G401 (cell line): Measurements from ENCODE around the gene PDE1C. TPM values are rescaled to one million over a fixed set of nuclear protein-coding genes. Genes with fewer than 3 reads are reported as not detected.

Source experiments
- DNase-seq: peaks from one replicate; pipeline ENCODE4 v3.0.0-alpha.2; 2015; ENCODE audit warnings: low spot score
- in situ Hi-C: cut with HindIII; loops from 2 replicates; pipeline ENCODE4 v1.10.0; 2016; ENCODE audit warnings: low sequenced_read_pairs, mixed read lengths
- total RNA-seq: library from RNA; depleted of rRNA; stranded (reverse); fragments of >200 nt; shearing (Covaris generic); gene quantifications from 2 replicates; pipeline ENCODE4 v1.2.3, GENCODE V29; 2014

PDE1C gene
- total RNA-seq, 1 experiment from 2014 or later = not detected

DNA sequence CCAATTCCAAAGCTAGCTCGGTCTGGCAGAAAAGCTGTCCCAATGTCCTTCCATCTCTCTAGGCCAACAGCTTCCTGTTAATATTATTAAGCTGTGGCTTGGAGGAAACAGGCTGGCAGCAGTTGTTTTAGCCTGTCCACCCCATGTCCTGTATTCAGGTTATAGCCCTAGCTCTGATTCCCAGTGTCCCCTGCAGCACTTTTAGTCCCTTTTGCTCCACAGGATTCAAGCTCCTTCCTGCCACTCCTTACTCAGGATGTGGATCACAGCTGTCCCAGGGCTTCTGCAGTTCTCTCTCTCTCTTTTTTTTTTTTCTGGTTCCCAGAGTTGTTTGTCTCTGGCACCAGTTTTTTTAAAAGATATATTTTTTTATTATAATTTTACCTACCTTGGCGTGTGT is 298.0 kb downstream of the PDE1C start:
- in situ Hi-C loops = no loop called here
- DNase-seq = no peak

DNA sequence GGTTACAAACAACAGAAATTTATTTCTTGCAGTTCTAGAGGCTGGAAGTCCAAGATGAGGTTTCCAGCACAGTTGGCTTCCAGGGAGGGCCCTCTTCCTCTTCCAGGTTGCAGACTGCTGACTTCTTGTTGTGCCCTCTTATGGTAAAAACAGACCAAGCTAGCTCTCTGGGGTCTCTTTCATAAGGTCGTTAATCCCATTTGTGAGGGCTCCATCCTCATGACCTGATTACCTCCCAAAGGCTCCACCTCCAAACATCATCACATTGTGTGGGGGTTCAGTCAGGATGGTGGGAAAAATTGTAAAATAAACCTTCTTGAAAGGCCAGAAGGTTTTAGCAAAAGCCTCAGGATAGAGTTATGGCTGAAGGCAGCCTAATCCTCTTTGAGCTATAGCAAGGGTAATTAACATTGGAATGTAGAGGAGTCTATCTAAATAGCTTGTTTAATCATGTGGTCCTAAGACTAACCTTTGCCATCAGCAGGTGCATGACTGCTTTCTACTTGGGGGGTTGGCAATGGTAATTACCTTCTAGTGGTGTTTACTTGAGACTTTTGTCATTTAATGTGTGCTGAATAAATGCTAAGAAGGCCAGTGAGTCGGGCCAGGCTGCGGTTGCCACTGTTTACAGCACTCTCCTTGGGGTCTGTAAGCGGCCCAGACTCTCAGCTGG is 302.4 kb downstream of the PDE1C start:
- DNase-seq = no peak

DNA sequence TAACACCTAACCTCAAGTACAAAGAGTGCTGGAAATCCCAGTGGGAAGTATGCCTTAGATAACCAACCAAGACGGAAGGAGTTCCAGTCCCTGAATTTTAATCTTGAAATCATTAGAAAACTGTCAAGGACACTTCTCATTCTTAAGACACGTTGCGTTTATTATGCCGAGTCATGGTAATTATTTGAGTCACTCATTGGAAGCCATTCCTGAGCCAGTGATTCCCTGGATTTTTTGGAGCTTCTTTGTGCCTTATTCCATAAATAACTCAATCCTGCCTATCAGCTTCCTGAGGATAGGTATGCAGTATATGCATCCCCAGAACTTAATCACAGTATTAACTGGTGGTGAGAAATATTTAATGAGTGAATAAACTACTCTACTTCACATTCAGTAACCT is 305.7 kb downstream of the PDE1C start:
- in situ Hi-C loops = no loop called here
- DNase-seq = no peak

More for the DNA sequence above, 302.4 kb downstream of the PDE1C start:
- in situ Hi-C loops = no loop called here

DNA sequence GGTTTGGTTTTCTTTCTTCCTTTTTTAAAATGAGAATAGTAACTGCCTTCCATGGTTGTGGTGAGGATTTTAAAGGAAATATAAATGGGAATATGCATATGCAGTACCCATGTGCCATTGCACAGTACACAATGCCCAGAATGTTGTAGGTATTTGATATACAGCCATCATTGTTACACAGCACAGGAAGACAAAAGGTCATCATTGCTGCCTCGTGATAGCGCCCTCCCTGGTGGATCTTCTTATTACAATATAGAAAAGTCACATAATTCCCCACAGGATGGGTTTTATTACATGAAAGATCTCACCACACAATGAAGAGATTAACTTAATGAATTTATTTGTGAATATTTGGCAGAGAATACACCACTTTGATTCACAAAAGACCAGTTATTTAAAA is 306.7 kb downstream of the PDE1C start:
- in situ Hi-C loops = no loop called here
- DNase-seq = no peak

- in situ Hi-C loops = no loop called here
- peak; percentile 13 for DNase-seq
These were observed 308.6 kb downstream of the PDE1C start for GRCh38 chr7:31761646-31762045.

DNA sequence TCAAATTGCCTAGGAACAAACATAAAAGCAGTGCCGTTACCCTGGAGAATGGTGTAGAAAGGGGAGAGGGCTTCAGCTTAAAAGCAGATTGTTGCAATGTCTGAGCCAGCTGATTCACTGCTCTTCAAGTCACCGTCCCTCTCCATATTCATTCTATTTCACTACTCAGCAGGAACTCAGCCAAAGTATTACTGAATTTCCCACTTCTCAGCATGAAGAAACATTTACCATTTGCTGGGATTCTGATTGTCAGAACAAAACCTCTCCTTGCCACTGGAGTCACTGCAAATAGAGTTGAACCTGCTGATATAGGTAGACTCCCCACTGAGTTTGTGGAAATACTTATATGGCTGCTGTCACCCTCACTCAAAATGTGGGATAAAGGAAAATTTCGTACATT is 311.5 kb downstream of the PDE1C start:
- no peak for DNase-seq
- in situ Hi-C loops = no loop called here

DNA sequence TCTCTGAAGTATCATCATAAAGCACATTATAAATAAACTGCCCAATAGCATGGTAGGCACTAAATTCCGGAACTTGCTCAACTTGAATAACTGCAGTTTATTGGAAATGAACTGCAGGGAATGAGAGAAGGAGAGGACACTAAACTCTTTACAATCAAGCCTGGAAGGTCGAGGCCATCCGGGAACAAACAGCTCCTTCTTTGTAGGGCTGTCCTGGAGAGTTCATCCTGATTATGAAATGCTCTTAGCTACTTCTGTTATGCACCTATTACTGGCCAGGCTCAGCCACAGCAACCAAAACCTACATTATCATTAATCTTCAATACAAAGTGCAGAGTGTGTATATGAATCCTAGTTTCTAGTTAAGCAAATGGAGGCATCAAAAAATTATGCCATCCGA is 318.5 kb downstream of the PDE1C start:
- in situ Hi-C loops = no loop called here

DNA sequence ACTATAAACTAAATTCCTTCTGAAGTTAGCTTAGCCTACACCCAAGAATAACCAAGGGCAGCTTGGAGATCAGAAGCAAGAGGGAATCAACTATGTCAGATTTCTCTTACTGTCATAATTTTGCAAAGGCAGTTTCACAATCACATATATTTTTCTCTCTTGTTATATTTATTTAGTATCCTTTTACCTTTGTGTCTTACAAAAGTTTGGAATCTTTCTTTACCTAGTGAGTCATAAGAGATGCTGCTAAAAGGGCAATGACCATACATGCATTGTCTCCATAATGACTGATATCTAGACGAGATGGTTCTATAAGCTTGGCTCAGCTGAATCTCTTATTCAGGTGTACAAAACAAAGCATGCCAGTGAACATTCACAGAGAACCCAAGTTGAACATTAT is 322.1 kb downstream of the PDE1C start:
- in situ Hi-C loops = no loop called here
- no peak for DNase-seq

More for the DNA sequence above, 318.5 kb downstream of the PDE1C start:
- DNase-seq = no peak

DNA sequence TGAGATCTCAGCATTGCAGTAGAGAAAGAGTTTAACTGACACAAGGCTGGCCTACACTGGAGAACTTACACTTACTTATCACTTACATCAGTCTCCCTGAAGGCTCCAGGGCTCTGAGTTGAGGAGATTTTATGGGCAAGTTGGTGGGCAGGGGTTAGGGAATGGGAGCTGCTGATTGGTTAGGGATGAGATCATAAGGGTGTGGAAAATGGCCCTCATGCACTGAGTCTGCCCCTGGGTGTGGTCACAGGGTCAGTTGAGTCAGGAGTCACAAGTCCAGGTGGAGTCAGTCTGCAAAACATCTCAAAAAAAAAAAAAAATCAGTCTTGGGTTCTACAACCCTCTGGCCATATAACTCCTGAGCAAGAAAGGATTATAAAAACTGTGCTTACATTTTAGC is 322.7 kb downstream of the PDE1C start:
- in situ Hi-C loops = no loop called here
- DNase-seq = no peak

- in situ Hi-C loops = no loop called here
- DNase-seq = peak; percentile 85
These were observed 325.8 kb downstream of the PDE1C start for GRCh38 chr7:31744294-31744874.

DNA sequence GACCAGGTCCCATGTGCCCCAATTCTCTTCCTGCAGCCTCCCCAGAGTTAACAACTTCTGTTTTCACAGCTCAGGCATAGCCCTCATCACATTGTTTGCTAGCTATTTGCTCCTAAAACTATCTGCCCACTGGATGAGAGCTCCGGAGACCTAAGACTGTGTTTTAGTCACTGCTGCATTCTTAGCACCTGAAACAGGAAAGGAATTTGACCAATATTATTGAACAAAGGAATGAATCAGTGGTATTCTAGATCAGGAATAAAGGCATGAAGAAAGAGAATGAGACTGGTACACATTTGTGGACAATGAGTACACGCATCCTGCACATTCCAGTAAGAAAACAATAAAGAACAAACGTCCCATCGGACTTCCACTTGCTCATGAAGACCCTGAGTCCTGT is 328.4 kb downstream of the PDE1C start:
- in situ Hi-C loops = no loop called here
- DNase-seq = no peak

GRCh38 chr7:31735991-31736982 is 333.9 kb downstream of the PDE1C start:
- in situ Hi-C loops = no loop called here

GRCh38 chr7:31734456-31734855 is 335.8 kb downstream of the PDE1C start:
- DNase-seq = no peak
- in situ Hi-C loops = no loop called here

More at GRCh38 chr7:31735991-31736982, 333.9 kb downstream of the PDE1C start:
- peak; percentile 82 for DNase-seq

DNA sequence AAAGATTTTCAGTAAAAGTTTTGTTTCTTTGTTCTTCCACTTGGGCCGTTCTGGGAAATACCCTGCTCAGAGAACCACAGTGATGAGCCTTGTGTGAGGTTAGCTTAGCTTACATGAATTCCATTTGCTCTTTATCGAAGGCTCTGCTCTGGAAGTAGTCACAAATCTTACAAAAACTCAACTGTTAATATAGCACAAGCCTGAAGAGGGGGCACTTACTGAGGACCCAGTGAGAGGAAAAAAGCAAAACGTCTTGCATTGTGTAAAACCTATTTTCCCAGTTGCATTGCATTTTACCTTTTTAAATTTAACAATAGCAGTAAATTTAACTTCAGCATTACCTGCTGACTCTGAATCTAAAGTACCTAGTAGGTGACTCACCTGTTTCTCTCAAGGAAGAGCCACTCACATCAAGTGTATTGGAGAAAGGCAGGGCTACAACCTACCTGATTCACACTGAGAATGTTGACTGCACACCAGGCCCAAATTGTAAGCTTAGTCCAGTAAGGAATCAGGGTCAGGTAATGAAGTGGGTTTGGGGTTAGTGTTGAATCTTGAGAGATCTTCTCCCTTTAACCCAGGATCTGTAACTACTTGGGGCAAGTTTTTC is 340.9 kb downstream of the PDE1C start:
- in situ Hi-C loops = no loop called here
- no peak for DNase-seq

DNA sequence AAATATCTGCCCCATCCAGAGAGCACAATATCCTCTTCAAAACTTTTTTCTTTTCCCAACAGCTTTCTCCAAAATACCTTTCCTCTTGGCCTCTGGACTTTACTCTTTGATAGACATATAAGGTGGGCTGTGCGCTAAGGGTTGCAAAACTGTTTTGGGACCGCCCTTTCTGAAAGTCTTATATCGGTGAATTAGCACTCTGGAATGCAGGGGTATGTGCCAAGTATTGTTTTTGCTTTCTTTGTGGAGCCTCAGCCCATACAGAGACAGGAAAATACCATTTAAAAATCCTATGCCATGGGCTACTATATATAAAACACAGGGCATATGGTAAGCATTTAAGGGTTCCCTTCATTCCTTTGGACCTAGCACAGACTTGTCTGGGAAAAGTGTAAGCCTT is 345.5 kb downstream of the PDE1C start:
- in situ Hi-C loops = no loop called here
- DNase-seq = no peak

GRCh38 chr7:31720366-31720765 is 349.8 kb downstream of the PDE1C start:
- DNase-seq = no peak
- in situ Hi-C loops = no loop called here

DNA sequence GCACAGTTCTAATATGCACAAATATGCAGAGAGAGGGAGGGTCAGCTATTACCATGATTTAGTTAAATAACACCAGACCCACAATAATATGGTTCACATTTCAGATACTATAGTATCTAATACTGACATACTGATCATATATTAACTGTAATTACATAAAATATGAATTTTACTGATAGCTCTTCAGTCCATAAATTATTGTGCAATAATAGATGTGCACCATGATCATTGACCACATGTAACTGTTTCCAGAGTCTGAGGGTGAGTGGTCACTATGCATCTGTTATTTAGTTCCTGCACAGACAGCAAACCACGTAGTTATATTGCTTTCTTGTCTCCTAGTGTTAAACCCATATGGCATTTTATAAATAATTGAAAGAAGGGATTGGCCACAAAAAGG is 353.9 kb downstream of the PDE1C start:
- in situ Hi-C loops = no loop called here
- no peak for DNase-seq

- in situ Hi-C loops = no loop called here
These were observed 360.0 kb downstream of the PDE1C start for GRCh38 chr7:31710171-31710570.

DNA sequence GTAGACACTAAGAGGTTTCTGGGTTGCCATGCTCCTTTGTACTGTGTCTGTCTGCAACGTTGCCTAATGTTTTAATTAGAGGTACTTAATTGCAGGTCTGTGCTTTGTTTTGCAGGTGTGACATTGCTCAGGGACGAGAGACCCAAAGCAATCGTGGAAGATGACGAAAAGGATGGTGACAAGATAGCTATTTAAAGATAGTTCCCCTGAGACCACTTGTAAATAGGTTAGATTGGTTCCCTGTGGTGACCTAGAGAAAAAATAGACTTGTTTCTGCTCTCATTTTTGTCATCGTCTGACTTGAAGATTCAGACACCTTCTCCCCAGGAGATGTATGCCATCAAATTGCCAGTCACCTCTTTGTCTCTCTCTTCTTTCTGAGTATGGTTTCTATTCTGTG is 363.1 kb downstream of the PDE1C start:
- in situ Hi-C loops = no loop called here

More at GRCh38 chr7:31710171-31710570, 360.0 kb downstream of the PDE1C start:
- DNase-seq = no peak

DNA sequence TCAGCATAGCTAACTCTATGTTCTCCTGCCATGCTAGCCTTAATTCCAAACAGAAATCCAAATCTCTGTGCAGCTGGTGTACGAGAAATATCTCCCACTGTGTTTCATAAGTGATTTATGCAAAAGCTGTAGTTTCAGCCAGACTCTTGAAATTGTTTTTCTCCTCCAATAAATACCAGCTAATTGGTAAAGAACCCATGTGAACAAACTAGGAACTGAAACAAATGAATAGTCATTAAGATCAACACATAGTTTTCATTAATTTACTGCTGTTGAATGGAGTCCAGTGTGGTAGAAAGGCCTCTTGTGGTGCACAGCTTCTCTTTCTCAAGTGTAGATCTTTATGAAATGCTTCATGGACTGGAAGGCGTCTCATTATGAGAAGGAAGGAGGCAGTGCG is 364.8 kb downstream of the PDE1C start:
- no peak for DNase-seq
- in situ Hi-C loops = no loop called here

More for the DNA sequence above, 363.1 kb downstream of the PDE1C start:
- DNase-seq = no peak
